Ovary (tissue), 3 donors: ENCODE results near the gene CACUL1.

Experiments
- CTCF ChIP-seq, 3 donors: fragments of 450-650 bp in 2 of 3; fragments of 200-600 bp in 1 of 3; IDR thresholded peaks; one replicate each; pipeline versions ENCODE4 v1.5.1 to v1.8.0; 2016 to 2022; ENCODE audit warnings: antibody characterized with exemption in 3 of 3, mild to moderate bottlenecking in 1 of 3
- POLR2A ChIP-seq: fragments of 450-650 bp; IDR thresholded peaks from one replicate; pipeline ENCODE4 v1.6.1; 2017; ENCODE audit warnings: antibody characterized with exemption, mild to moderate bottlenecking, moderate library complexity
- donor health status: DM: no; HTN: no; CAD: no.

GRCh38 chr10:118721539-118721876 is 33.3 kb downstream of the CACUL1 start:
- TF ChIP-seq CTCF (IDR thresholded peaks at IDR 0.05) (no peak), POLR2A (no peak)
